Endothelial cell of umbilical vein (primary cell): ENCODE results near the gene ENDOD1.

Source experiments
- EZH2 ChIP-seq: IDR thresholded peaks from 2 replicates; pipeline ENCODE4 v1.6.1; 2012; ENCODE audit warnings: borderline replicate concordance, low read depth, mild to moderate bottlenecking, moderate library complexity, low read length, inconsistent platforms; ENCODE audit not compliant: severe bottlenecking
- GATA2 ChIP-seq: IDR thresholded peaks from 2 replicates; pipeline ENCODE4 v1.7.0; 2011; ENCODE audit warnings: low read depth, mild to moderate bottlenecking, moderate library complexity, mixed read lengths, low read length; ENCODE audit not compliant: insufficient read length, insufficient read depth
- POLR2A ChIP-seq: IDR thresholded peaks from 2 replicates; pipeline ENCODE4 v1.6.1; 2012; ENCODE audit warnings: low read depth, mild to moderate bottlenecking, control low read depth, low read length
- TF ChIP-seq, protein P1 (sequence below), 2 donors: IDR thresholded peaks; 1 replicate in 1 of 2; 2 replicates in 1 of 2; pipeline ENCODE4 v1.5.1; 2011; ENCODE audit warnings: low read length in 2 of 2, mild to moderate bottlenecking in 2 of 2, moderate library complexity in 2 of 2, control low read depth in 1 of 2, inconsistent platforms in 1 of 2, low read depth in 1 of 2; ENCODE audit not compliant: insufficient read depth in 1 of 2; ENCODE audit errors: extremely low read depth in 1 of 2

DNA sequence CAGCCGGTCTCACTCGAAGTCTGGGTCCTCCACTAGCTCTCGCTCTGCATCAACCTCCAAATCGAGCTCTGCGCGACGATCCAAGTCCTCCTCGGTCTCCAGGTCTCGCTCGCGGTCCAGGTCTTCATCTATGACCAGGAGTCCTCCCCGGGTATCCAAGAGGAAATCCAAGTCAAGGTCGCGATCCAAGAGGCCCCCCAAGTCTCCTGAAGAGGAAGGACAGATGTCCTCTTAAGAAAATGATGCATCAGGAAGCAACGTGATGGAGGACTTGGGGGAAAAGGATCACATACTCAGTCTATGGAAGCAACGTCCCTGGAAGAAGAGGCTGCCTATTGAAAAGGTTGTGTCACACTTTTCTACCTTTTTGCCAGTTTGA is 21.8 kb upstream of the ENDOD1 start:
- TF ChIP-seq GATA2 (no peak), POLR2A (no peak), EZH2 (no peak)
- TF ChIP-seq, protein P1, sequence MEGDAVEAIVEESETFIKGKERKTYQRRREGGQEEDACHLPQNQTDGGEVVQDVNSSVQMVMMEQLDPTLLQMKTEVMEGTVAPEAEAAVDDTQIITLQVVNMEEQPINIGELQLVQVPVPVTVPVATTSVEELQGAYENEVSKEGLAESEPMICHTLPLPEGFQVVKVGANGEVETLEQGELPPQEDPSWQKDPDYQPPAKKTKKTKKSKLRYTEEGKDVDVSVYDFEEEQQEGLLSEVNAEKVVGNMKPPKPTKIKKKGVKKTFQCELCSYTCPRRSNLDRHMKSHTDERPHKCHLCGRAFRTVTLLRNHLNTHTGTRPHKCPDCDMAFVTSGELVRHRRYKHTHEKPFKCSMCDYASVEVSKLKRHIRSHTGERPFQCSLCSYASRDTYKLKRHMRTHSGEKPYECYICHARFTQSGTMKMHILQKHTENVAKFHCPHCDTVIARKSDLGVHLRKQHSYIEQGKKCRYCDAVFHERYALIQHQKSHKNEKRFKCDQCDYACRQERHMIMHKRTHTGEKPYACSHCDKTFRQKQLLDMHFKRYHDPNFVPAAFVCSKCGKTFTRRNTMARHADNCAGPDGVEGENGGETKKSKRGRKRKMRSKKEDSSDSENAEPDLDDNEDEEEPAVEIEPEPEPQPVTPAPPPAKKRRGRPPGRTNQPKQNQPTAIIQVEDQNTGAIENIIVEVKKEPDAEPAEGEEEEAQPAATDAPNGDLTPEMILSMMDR (IDR thresholded peaks at IDR 0.05; ENCODE audit: extremely low read depth in 1 of 2, insufficient read depth in 1 of 2, low read depth in 1 of 2, low read length in 2 of 2), result no peak
